SK-N-SH (cell line): ENCODE measurements around the gene SLC30A3. TPM values are rescaled to one million over a fixed set of nuclear protein-coding genes. Genes with fewer than 3 reads are reported as not detected.

ENCODE experiments used
- CTCF ChIA-PET: fragments of 300-600, 350-600 bp; formaldehyde crosslinking; extraction: SDS; loops from one replicate; lab custom pipeline; 2021; lab: Yijun Ruan, JAX
- POLR2A ChIA-PET: fragments of 350-600 bp; sonication (Branson Sonifier 250); formaldehyde crosslinking; extraction: SDS; loops from one replicate; lab custom pipeline; 2020; ENCODE audit warnings: antibody characterized with exemption, inconsistent platforms; lab: Yijun Ruan, JAX
- DNase-seq: peaks from one replicate; pipeline ENCODE4 v3.0.0; 2012
- H2AFZ ChIP-seq: fragments of 200-600 bp; sonication (generic); 2 replicates; pipeline ENCODE4 v1.8.1; 2016; ENCODE audit warnings: antibody characterized with exemption, mild to moderate bottlenecking, low read depth
- H3F3A ChIP-seq: fragments of 200-600 bp; sonication (generic); replicated peaks from 2 replicates; pipeline ENCODE3; 2016; ENCODE audit warnings: antibody characterized with exemption, mild to moderate bottlenecking; ENCODE audit not compliant: insufficient read depth
- H3K27ac ChIP-seq, 2 experiments: fragments of 200-500 bp in 1 of 2; fragments of 200-600 bp in 1 of 2; sonication (Bioruptor generic) in 1 of 2; sonication (generic), shearing (Covaris generic) in 1 of 2; 2 replicates each; pipeline versions ENCODE4 v1.5.1 to v1.6.1; 2014 to 2016; ENCODE audit warnings: low read depth in 2 of 2, inconsistent platforms in 1 of 2, low read length in 1 of 2, mild to moderate bottlenecking in 1 of 2, mixed read lengths in 1 of 2
- H3K27me3 ChIP-seq: fragments of 200-600 bp; sonication (generic), shearing (Covaris generic); 2 replicates; pipeline ENCODE4 v1.6.1; 2016; ENCODE audit warnings: mixed run types; ENCODE audit not compliant: insufficient read depth
- H3K36me3 ChIP-seq, 2 experiments: fragments of 200-500 bp in 1 of 2; fragments of 200-600 bp in 1 of 2; sonication (Bioruptor generic) in 1 of 2; sonication (generic) in 1 of 2; replicated peaks in 1 of 2; 2 replicates each; pipeline versions ENCODE3 to v1.5.1; 2014 to 2016; ENCODE audit warnings: low read length in 1 of 2, mild to moderate bottlenecking in 1 of 2; ENCODE audit not compliant: insufficient read depth in 2 of 2, control insufficient read depth in 1 of 2
- H3K4me1 ChIP-seq, 2 experiments: fragments of 200-500 bp in 1 of 2; fragments of 200-600 bp in 1 of 2; sonication (Bioruptor generic) in 1 of 2; sonication (generic), shearing (Covaris generic) in 1 of 2; 2 replicates each; pipeline versions ENCODE4 v1.5.1 to v1.6.1; 2014 to 2016; ENCODE audit warnings: low read depth in 1 of 2, low read length in 1 of 2, mixed run types in 1 of 2; ENCODE audit not compliant: insufficient read depth in 2 of 2, control insufficient read depth in 1 of 2
- H3K4me2 ChIP-seq: fragments of 200-600 bp; sonication (generic), shearing (Covaris generic); 2 replicates; pipeline ENCODE4 v1.6.1; 2017; ENCODE audit warnings: mixed run types
- H3K4me3 ChIP-seq, 2 experiments: fragments of 200-500 bp in 1 of 2; fragments of 200-600 bp in 1 of 2; sonication (Bioruptor generic) in 1 of 2; sonication (generic), shearing (Covaris generic) in 1 of 2; 2 replicates each; pipeline versions ENCODE4 v1.5.1 to v1.8.1; 2014 to 2016; ENCODE audit warnings: low read depth in 2 of 2, inconsistent platforms in 1 of 2, low read length in 1 of 2, mild to moderate bottlenecking in 1 of 2, mixed read lengths in 1 of 2, moderate library complexity in 1 of 2
- H3K79me2 ChIP-seq: fragments of 200-600 bp; sonication (generic); 2 replicates; pipeline ENCODE4 v1.8.1; 2017; ENCODE audit warnings: mild to moderate bottlenecking; ENCODE audit not compliant: insufficient read depth
- H3K9ac ChIP-seq: fragments of 200-600 bp; sonication (generic); 2 replicates; pipeline ENCODE4 v1.6.1; 2017; ENCODE audit warnings: mixed run types
- H3K9me2 ChIP-seq: fragments of 200-600 bp; sonication (generic); 2 replicates; pipeline ENCODE4 v1.6.1; 2017; ENCODE audit warnings: mixed run types
- H3K9me3 ChIP-seq: fragments of 200-600 bp; sonication (generic); 2 replicates; pipeline ENCODE4 v1.6.1; 2017; ENCODE audit warnings: mixed run types, mild to moderate bottlenecking, moderate library complexity
- H4K20me1 ChIP-seq: fragments of 200-600 bp; sonication (generic); 2 replicates; pipeline ENCODE4 v1.6.1; 2017; ENCODE audit warnings: mild to moderate bottlenecking, mixed run types; ENCODE audit not compliant: insufficient read depth
- EP300 ChIP-seq, 2 experiments: IDR thresholded peaks; 2 replicates each; pipeline versions ENCODE4 v1.4.0 to v1.6.1; 2012; ENCODE audit warnings: borderline replicate concordance in 1 of 2, low read depth in 1 of 2, low read length in 1 of 2
- EZH2phosphoT487 ChIP-seq: fragments of 200-600 bp; sonication (generic); IDR thresholded peaks from 2 replicates; pipeline ENCODE4 v1.6.1; 2017; ENCODE audit warnings: low read depth, mixed run types, mild to moderate bottlenecking, antibody characterized with exemption, moderate library complexity, borderline replicate concordance
- FOXJ3 ChIP-seq: sonication (generic); formaldehyde crosslinking; IDR thresholded peaks from 2 replicates; pipeline ENCODE4 v1.5.1; 2020; ENCODE audit warnings: mild to moderate bottlenecking, missing genetic modification reagents
- FOXM1 ChIP-seq: IDR thresholded peaks from 2 replicates; pipeline ENCODE4 v1.4.0; 2012; ENCODE audit warnings: low read depth, mild to moderate bottlenecking
- GABPA ChIP-seq: IDR thresholded peaks from 2 replicates; pipeline ENCODE4 v1.4.0; 2012; ENCODE audit warnings: low read depth, mild to moderate bottlenecking
- MAX ChIP-seq: IDR thresholded peaks from 2 replicates; pipeline ENCODE4 v1.4.0; 2012; ENCODE audit warnings: low read depth
- MEF2A ChIP-seq: IDR thresholded peaks from 2 replicates; pipeline ENCODE4 v1.4.0; 2012; ENCODE audit warnings: low read depth, borderline replicate concordance
- MXI1 ChIP-seq: IDR thresholded peaks from 2 replicates; pipeline ENCODE4 v1.6.1; 2012; ENCODE audit warnings: mild to moderate bottlenecking, low read depth, low read length, improper control_type of control experiment
- PBX3 ChIP-seq: IDR thresholded peaks from 2 replicates; pipeline ENCODE4; 2012
- RXRA ChIP-seq: IDR thresholded peaks from 2 replicates; pipeline ENCODE4 v1.4.0; 2012; ENCODE audit warnings: low read depth, mild to moderate bottlenecking, borderline replicate concordance
- TAF1 ChIP-seq: IDR thresholded peaks from 2 replicates; pipeline ENCODE4 v1.6.1; 2012; ENCODE audit warnings: low read depth, mild to moderate bottlenecking, low read length, moderate library complexity, borderline replicate concordance
- YY1 ChIP-seq: IDR thresholded peaks from 2 replicates; pipeline ENCODE4 v1.4.0; 2012; ENCODE audit warnings: low read depth, mild to moderate bottlenecking
- whole genome bisulfite sequencing: methylation state at CpG from one replicate; pipeline ENCODE4 v1.1.6; 2017; ENCODE audit warnings: low lambda C conversion rate; 5-methylcytosine and 5-hydroxymethylcytosine counted together
- polyA plus RNA-seq, 3 experiments: library from polyadenylated mRNA; depleted of rRNA; stranded (reverse); fragments of >200 nt; gene quantifications; 2 replicates each; pipeline ENCODE4 v1.2.3, GENCODE V29; 2012
- TF ChIP-seq, protein P1 (sequence below): IDR thresholded peaks from 2 replicates; pipeline ENCODE4 v1.6.1; 2012; ENCODE audit warnings: mild to moderate bottlenecking, low read depth, low read length, moderate library complexity
- TF ChIP-seq, protein P2 (sequence below): IDR thresholded peaks from 2 replicates; pipeline ENCODE4 v1.4.0; 2012; ENCODE audit warnings: low read depth, borderline replicate concordance
- TF ChIP-seq, protein P3 (sequence below): IDR thresholded peaks from 2 replicates; pipeline ENCODE4 v1.4.0; 2012; ENCODE audit warnings: low read depth, borderline replicate concordance

The SLC30A3 gene
- polyA plus RNA-seq, 1 of the 3 experiments (the other 2 are of a cell fraction) = 1.1 TPM

- TF ChIP-seq TAF1 = no peak
These were observed 40.4 kb downstream of the SLC30A3 start (continued) for GRCh38 chr2:27222407-27222806.

DNA sequence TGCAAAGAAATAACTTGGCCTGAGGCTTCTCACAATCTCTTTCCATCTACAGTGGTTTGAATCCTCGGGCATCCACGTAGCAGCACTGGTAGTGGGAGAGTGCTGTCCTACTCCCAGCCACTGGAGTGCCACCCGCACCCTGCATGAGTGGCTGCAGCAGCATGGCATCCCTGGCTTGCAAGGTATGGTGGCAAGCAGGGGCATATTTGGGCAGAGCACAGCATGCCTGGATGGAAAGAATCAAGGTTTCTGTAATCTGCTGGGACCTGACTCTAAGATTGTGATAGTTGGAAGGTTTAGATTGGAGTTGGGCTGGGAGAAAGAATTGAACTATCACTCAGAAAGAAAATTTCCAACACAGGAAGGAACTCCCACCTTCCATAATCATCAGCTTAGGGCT lies 41.7 kb downstream of the SLC30A3 start:
- Histone ChIP-seq H3K36me3 (peaks cover 59 to 71% of the 10 kb centered on the region in 2 experiments), H3K27me3 (no peaks in the 10 kb centered on the region), H3F3A (peaks cover 8% of the 10 kb centered on the region), H3K27ac (no peak overlapping the region), H3K4me1 (peaks cover 4 to 14% of the 10 kb centered on the region in 2 experiments; a peak in 3 of 4 replicates), H3K4me3 (no peak overlapping the region), H3K79me2 (peaks cover 20% of the 10 kb centered on the region; the same call in 1 of the 2 replicates), H3K9me2 (no peaks in the 10 kb centered on the region), H3K9me3 (no peaks in the 10 kb centered on the region), H3K9ac (no peak overlapping the region), H3K4me2 (no peak overlapping the region), H4K20me1 (no peaks in the 10 kb centered on the region), H2AFZ (no peak overlapping the region)
- ChIA-PET CTCF (interaction anchor here (0.9 to 4.3 kb wide), 3 partner anchors 28 to 59 kb away, joined by 3 to 18 read pairs (median 3); no protein-coding TSS in a partner anchor), POLR2A (no interaction called here)
- TF ChIP-seq, protein P1, sequence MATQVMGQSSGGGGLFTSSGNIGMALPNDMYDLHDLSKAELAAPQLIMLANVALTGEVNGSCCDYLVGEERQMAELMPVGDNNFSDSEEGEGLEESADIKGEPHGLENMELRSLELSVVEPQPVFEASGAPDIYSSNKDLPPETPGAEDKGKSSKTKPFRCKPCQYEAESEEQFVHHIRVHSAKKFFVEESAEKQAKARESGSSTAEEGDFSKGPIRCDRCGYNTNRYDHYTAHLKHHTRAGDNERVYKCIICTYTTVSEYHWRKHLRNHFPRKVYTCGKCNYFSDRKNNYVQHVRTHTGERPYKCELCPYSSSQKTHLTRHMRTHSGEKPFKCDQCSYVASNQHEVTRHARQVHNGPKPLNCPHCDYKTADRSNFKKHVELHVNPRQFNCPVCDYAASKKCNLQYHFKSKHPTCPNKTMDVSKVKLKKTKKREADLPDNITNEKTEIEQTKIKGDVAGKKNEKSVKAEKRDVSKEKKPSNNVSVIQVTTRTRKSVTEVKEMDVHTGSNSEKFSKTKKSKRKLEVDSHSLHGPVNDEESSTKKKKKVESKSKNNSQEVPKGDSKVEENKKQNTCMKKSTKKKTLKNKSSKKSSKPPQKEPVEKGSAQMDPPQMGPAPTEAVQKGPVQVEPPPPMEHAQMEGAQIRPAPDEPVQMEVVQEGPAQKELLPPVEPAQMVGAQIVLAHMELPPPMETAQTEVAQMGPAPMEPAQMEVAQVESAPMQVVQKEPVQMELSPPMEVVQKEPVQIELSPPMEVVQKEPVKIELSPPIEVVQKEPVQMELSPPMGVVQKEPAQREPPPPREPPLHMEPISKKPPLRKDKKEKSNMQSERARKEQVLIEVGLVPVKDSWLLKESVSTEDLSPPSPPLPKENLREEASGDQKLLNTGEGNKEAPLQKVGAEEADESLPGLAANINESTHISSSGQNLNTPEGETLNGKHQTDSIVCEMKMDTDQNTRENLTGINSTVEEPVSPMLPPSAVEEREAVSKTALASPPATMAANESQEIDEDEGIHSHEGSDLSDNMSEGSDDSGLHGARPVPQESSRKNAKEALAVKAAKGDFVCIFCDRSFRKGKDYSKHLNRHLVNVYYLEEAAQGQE = no peak
- TF ChIP-seq PBX3 = no peak
- no peak for TF ChIP-seq GABPA
- no peak for TF ChIP-seq MAX
- TF ChIP-seq EZH2phosphoT487 = no peak
- TF ChIP-seq EP300 (IDR thresholded peaks at IDR 0.05; ENCODE audit: borderline replicate concordance in 1 of 2, low read depth in 1 of 2, low read length in 1 of 2) = no peak
- TF ChIP-seq FOXJ3 = no peak
- TF ChIP-seq FOXM1 = no peak
- TF ChIP-seq, protein P2, sequence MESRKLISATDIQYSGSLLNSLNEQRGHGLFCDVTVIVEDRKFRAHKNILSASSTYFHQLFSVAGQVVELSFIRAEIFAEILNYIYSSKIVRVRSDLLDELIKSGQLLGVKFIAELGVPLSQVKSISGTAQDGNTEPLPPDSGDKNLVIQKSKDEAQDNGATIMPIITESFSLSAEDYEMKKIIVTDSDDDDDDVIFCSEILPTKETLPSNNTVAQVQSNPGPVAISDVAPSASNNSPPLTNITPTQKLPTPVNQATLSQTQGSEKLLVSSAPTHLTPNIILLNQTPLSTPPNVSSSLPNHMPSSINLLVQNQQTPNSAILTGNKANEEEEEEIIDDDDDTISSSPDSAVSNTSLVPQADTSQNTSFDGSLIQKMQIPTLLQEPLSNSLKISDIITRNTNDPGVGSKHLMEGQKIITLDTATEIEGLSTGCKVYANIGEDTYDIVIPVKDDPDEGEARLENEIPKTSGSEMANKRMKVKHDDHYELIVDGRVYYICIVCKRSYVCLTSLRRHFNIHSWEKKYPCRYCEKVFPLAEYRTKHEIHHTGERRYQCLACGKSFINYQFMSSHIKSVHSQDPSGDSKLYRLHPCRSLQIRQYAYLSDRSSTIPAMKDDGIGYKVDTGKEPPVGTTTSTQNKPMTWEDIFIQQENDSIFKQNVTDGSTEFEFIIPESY = no peak
- TF ChIP-seq RXRA = no peak
- TF ChIP-seq MXI1 = no peak
- TF ChIP-seq TAF1 = no peak
- TF ChIP-seq YY1 = no peak
- TF ChIP-seq, protein P3, sequence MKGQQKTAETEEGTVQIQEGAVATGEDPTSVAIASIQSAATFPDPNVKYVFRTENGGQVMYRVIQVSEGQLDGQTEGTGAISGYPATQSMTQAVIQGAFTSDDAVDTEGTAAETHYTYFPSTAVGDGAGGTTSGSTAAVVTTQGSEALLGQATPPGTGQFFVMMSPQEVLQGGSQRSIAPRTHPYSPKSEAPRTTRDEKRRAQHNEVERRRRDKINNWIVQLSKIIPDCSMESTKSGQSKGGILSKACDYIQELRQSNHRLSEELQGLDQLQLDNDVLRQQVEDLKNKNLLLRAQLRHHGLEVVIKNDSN = no peak
- no peak for TF ChIP-seq MEF2A
- 85% methylated on average over 2 of the region's 3 CpGs for WGBS
- no peak for DNase-seq
